ENCODE data around the gene NTN1. TPM values are rescaled to one million over a fixed set of nuclear protein-coding genes. Genes with fewer than 3 reads are reported as not detected.

The NTN1 gene
- total RNA-seq, 1 donor from 2014 or later: 29.6 TPM

DNA sequence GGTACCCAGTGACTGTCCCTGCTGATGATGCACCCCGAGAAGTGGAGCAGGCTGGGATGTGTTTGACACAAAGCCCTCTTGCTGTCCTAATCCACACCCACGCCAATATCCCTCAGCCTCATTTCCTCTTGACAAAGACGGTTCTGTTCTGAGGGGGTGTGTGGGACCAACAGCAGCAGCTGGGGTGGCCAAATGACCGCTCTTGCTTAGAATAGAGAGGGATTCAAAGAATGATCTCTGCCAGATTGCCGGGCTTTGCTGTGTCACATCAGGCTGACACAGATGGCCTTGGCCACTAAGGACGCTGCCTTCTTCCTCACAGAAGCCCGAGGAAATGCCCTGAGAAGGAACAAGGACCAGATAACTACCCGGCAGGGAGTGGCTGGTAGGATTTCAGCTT is 250.7 kb downstream of the NTN1 start:
- TF ChIP-seq, protein P1, sequence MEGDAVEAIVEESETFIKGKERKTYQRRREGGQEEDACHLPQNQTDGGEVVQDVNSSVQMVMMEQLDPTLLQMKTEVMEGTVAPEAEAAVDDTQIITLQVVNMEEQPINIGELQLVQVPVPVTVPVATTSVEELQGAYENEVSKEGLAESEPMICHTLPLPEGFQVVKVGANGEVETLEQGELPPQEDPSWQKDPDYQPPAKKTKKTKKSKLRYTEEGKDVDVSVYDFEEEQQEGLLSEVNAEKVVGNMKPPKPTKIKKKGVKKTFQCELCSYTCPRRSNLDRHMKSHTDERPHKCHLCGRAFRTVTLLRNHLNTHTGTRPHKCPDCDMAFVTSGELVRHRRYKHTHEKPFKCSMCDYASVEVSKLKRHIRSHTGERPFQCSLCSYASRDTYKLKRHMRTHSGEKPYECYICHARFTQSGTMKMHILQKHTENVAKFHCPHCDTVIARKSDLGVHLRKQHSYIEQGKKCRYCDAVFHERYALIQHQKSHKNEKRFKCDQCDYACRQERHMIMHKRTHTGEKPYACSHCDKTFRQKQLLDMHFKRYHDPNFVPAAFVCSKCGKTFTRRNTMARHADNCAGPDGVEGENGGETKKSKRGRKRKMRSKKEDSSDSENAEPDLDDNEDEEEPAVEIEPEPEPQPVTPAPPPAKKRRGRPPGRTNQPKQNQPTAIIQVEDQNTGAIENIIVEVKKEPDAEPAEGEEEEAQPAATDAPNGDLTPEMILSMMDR (IDR thresholded peaks at IDR 0.05): no peak
- H3K9me3 ChIP-seq: no peaks in the 10 kb centered on the region
- H3K36me3 ChIP-seq: no peaks in the 10 kb centered on the region
- H3K4me1 ChIP-seq: no peaks in the 10 kb centered on the region
- no peaks in the 10 kb centered on the region for H3K27me3 ChIP-seq
- DNase-seq (ENCODE audit: low spot score in 2 of 2): no peak
- H3K27ac ChIP-seq: no peak overlapping the region
- intact Hi-C loops (cut with DNase I): no loop called here
- no peak overlapping the region for H3K4me3 ChIP-seq

DNA sequence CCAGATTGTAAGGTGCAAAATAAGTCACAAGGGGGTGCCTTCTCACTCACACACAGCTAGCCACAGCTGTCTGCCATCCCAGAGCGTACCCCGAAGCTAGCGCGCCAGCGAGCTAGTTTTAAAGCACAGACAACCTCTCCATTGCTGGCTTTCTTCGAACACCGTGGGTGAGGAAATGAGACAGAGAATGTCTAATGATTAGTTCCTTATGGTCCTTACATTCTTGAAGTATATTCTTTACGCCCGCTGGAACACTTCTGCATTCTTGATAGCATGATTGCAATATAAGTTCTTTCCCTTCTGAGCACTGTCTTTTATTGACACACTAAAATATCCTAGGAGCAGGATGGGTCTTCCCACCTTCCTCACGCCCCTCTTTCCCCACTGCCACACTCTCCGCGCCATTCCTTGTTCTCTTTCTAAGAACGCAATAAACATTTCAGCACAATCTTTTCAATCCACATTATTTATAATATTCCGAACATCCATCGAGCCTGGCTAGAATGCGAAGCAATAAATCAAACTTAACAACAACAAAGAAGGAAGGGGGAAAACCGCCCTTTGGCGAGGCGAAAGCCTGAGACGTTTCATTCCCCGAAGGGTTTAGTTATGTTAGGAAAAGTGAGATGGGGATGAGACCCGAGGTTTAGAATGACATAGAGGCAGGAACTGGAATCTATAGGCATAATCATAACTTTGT is 251.3 kb downstream of the NTN1 start:
- intact Hi-C loops (cut with DNase I): no loop called here
- TF ChIP-seq, protein P1 (IDR thresholded peaks at IDR 0.05): no peak
- H3K27me3 ChIP-seq: no peaks in the 10 kb centered on the region
- H3K4me1 ChIP-seq: no peaks in the 10 kb centered on the region
- no peak overlapping the region for H3K27ac ChIP-seq
- DNase-seq (ENCODE audit: low spot score in 2 of 2): no peak
- no peaks in the 10 kb centered on the region for H3K9me3 ChIP-seq
- no peaks in the 10 kb centered on the region for H3K36me3 ChIP-seq
- H3K4me3 ChIP-seq: no peak overlapping the region

DNA sequence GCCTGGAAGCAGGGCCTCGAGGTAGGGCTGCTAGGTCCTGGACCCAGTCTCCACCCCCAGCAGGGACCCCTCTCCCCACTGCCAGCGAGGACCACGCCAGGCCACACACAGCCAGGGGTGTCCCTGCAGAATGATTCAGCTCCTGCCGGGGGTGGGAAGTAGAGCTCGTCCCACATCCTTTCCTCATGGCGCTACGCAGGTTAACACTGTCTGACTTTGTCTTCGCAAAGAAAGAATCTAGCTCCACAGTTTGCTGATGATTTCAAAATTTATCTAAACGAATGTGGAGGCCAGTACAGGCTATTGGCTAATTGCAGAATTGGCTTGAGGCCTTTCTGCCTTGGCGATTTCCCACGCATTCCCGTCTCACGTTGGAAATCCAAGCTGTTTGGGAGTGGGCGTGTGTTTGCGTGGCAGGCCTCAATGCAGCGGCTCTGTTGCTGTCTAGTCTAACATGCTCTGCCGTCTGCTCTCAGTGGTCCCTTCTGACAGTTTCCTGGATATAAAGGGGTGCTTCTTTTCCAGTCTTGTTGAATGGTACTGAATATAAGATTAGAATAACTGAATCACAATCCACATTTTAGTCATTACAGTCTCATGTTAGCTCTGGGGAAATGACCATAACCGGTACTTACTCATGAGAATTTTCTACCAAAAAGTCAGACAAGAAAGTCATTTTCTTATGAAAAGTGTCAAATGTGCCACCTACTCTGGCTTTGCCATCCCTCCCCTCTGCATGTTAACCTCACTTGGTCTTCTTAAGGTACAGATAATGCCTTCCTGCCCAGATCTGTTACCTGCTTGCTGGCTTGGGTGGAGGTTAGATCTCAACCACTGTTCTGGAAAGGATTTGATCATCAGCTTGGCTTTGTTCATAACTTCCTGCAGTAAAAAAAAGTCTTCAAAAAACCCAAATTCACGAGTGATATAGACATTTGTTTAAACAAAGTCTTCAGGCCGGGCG is 252.4 kb downstream of the NTN1 start:
- no peak for DNase-seq (ENCODE audit: low spot score in 2 of 2)
- no peaks in the 10 kb centered on the region for H3K4me1 ChIP-seq
- TF ChIP-seq, protein P1 (IDR thresholded peaks at IDR 0.05): no peak
- H3K27ac ChIP-seq: no peak overlapping the region
- no peaks in the 10 kb centered on the region for H3K9me3 ChIP-seq
- no peaks in the 10 kb centered on the region for H3K27me3 ChIP-seq
- no peaks in the 10 kb centered on the region for H3K36me3 ChIP-seq
- intact Hi-C loops (cut with DNase I): no loop called here
- no peak overlapping the region for H3K4me3 ChIP-seq

DNA sequence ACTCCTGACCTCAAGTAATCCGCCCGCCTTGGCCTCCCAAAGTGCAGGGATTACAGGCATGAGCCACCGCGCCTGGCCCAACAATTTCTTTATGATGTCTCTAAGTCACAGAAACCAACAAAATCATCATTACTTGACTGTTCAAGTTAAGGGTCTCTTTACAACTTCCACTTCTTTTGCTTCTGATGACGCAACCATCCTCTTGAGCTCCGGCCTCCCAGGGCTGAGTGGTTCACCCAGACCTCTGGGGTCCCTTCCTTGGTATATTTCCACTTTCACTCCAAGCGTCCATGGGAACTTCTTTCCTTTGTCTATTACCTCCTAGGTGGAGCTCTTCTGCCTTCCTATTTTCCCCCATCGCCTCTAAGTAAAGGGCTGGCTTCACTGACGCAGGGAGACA is 253.7 kb downstream of the NTN1 start:
- no peaks in the 10 kb centered on the region for H3K9me3 ChIP-seq
- H3K4me1 ChIP-seq: no peaks in the 10 kb centered on the region
- H3K27me3 ChIP-seq: no peaks in the 10 kb centered on the region
- no peaks in the 10 kb centered on the region for H3K36me3 ChIP-seq
- H3K27ac ChIP-seq: no peak overlapping the region
- no peak overlapping the region for H3K4me3 ChIP-seq
- no peak for DNase-seq (ENCODE audit: low spot score in 2 of 2)
- intact Hi-C loops (cut with DNase I): no loop called here
- TF ChIP-seq, protein P1 (IDR thresholded peaks at IDR 0.05): no peak

DNA sequence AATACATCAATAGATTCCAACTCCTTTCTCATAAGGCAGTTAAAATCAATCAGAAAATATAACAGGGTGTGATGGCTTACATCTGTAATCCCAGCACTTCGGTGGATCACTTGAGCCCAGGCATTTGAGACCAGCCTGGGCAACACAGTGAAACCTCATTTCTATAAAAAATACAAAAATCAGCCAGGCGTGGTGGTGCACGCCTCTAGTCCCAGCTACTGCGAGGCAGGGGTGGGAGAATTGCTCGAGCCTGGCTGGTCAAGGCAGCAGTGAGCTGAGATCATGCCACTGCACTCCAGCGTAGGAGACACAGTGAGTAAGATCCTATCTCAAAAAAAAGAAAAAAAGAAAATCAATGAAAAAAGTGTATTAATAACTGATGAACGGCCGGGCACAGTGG is 258.6 kb downstream of the NTN1 start:
- no peak overlapping the region for H3K4me3 ChIP-seq
- intact Hi-C loops (cut with DNase I): no loop called here
- no peaks in the 10 kb centered on the region for H3K27me3 ChIP-seq
- no peaks in the 10 kb centered on the region for H3K36me3 ChIP-seq
- DNase-seq (ENCODE audit: low spot score in 2 of 2): no peak
- H3K9me3 ChIP-seq: no peaks in the 10 kb centered on the region
- TF ChIP-seq, protein P1 (IDR thresholded peaks at IDR 0.05): no peak
- no peak overlapping the region for H3K27ac ChIP-seq
- H3K4me1 ChIP-seq: no peaks in the 10 kb centered on the region

Measured in ascending aorta (tissue), 2 donors.